ENCODE data around the gene KCNQ1.

The KCNQ1 gene

DNA sequence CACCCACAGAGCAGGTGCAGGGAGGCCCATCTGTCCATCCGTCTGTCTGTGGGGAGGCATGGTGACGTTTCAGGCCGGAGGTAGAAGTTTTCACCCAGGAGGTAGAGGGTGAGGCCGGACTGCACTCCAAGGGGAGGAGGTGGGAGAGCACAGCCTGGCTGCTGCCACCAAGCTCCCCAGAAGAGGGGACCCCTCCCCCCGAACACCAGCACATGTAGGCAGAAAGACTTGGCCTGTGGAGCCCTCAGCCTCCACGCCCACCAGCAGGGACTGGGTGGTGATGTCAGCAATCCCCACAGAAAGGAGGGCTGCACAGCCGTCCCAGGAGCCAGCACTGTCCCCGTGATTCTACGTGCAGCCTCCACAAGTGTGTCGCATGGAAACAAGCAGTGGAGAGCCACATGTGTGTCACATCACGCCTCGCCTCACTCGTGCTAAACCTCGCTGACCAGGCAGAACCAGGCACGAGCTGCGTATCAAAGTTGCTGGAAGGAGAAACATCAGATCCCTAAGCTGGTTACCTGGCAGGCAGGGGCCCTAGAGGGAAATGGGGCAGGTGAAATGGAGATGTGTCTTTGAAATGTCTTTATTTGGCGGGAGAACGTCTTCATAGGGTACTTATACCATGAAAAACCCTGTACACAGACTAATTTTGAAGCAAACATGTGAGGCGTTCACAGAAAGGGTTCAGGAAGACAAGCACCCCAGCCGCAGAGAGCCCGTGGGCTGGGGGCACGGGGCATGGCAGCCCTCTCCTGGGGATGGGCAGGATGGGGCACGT, 391.7 kb downstream of the KCNQ1 start:
- Histone ChIP-seq H3K4me3 (ENCODE audit: low read length) (no peak overlapping the region), H3K4me1 (ENCODE audit: control insufficient read depth, insufficient read depth, low read length) (peaks cover 5% of the 10 kb centered on the region), H3K36me3 (ENCODE audit: control insufficient read depth, insufficient read depth, low read length) (no peaks in the 10 kb centered on the region), H3K9ac (ENCODE audit: low read length) (no peak overlapping the region), H3K27me3 (ENCODE audit: control insufficient read depth, insufficient read depth, low read length) (no peaks in the 10 kb centered on the region), H3K27ac (ENCODE audit: low read depth, low read length) (no peak overlapping the region)

DNA sequence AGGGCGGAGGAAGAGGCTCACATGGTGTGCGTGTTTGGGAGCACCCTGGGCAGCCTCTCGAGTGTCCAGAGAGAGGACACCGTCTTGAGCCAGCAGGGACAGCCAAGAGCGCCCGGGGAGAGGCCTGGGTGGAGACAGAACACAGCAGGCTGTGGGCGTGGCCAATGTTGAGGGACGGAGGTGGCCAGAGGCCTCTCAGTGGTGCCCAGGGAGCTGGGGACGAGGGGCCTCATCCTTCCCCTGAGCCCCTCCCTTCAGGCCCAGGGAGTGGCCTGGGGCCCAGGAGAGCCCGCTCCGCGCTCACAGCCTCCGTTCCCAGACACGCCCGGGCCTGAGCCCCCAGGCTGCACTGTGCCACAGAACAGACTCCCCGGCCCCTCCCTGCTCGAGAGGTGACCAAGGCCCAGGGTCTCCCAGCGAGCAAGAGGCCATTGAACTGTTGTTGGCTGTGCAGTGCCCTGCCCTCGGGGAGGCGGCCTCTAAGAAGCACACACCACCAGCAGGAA, 392.3 kb downstream of the KCNQ1 start:
- no peak overlapping the region for H3K27ac ChIP-seq (ENCODE audit: low read depth, low read length)
- no peaks in the 10 kb centered on the region for H3K27me3 ChIP-seq (ENCODE audit: control insufficient read depth, insufficient read depth, low read length)
- no peak overlapping the region for H3K9ac ChIP-seq (ENCODE audit: low read length)
- H3K36me3 ChIP-seq (ENCODE audit: control insufficient read depth, insufficient read depth, low read length), result no peaks in the 10 kb centered on the region
- H3K4me1 ChIP-seq (ENCODE audit: control insufficient read depth, insufficient read depth, low read length), result peaks cover 5% of the 10 kb centered on the region
- H3K4me3 ChIP-seq (ENCODE audit: low read length), result no peak overlapping the region

DNA sequence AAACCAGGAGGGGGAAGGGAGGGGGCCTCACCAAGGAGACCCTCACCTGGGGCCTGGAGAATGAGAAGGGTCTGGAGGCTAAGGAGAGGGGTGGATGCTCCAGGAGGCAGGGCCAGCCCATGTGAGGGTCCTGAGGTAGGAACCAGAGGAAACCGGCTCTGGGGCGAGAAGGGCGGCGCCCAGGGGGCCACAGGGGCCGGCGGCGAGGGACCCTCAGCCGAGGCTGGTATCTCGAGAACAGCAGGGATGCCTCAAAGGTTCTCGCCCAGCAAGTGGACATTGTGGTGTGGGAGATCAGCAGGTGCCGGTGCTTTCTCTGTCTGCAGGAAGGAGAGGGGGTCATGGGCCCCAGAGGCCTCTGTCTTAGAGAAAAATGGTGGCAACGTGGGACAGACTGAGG, 392.8 kb downstream of the KCNQ1 start:
- no peaks in the 10 kb centered on the region for H3K27me3 ChIP-seq (ENCODE audit: control insufficient read depth, insufficient read depth, low read length)
- H3K27ac ChIP-seq (ENCODE audit: low read depth, low read length), result no peak overlapping the region
- H3K36me3 ChIP-seq (ENCODE audit: control insufficient read depth, insufficient read depth, low read length), result no peaks in the 10 kb centered on the region
- no peak overlapping the region for H3K4me3 ChIP-seq (ENCODE audit: low read length)
- no peak overlapping the region for H3K9ac ChIP-seq (ENCODE audit: low read length)
- H3K4me1 ChIP-seq (ENCODE audit: control insufficient read depth, insufficient read depth, low read length), result peaks cover 5% of the 10 kb centered on the region

GRCh38 chr11:2838091-2838490, 393.3 kb downstream of the KCNQ1 start:
- Histone ChIP-seq H3K27ac (ENCODE audit: low read depth, low read length) (no peak overlapping the region), H3K9ac (ENCODE audit: low read length) (no peak overlapping the region), H3K4me1 (ENCODE audit: control insufficient read depth, insufficient read depth, low read length) (peaks cover 5% of the 10 kb centered on the region), H3K4me3 (ENCODE audit: low read length) (no peak overlapping the region), H3K27me3 (ENCODE audit: control insufficient read depth, insufficient read depth, low read length) (no peaks in the 10 kb centered on the region), H3K36me3 (ENCODE audit: control insufficient read depth, insufficient read depth, low read length) (no peaks in the 10 kb centered on the region)

- H3K36me3 ChIP-seq (ENCODE audit: control insufficient read depth, insufficient read depth, low read length), result no peaks in the 10 kb centered on the region
- no peak overlapping the region for H3K9ac ChIP-seq (ENCODE audit: low read length)
- no peaks in the 10 kb centered on the region for H3K27me3 ChIP-seq (ENCODE audit: control insufficient read depth, insufficient read depth, low read length)
- peaks cover 5% of the 10 kb centered on the region for H3K4me1 ChIP-seq (ENCODE audit: control insufficient read depth, insufficient read depth, low read length)
- no peak overlapping the region for H3K27ac ChIP-seq (ENCODE audit: low read depth, low read length)
- no peak overlapping the region for H3K4me3 ChIP-seq (ENCODE audit: low read length)
Observed at GRCh38 chr11:2838676-2839294, 394.0 kb downstream of the KCNQ1 start.

GRCh38 chr11:2839395-2839943, 394.7 kb downstream of the KCNQ1 start:
- Histone ChIP-seq H3K4me3 (ENCODE audit: low read length) (no peak overlapping the region), H3K9ac (ENCODE audit: low read length) (no peak overlapping the region), H3K27ac (ENCODE audit: low read depth, low read length) (no peak overlapping the region), H3K36me3 (ENCODE audit: control insufficient read depth, insufficient read depth, low read length) (no peaks in the 10 kb centered on the region), H3K27me3 (ENCODE audit: control insufficient read depth, insufficient read depth, low read length) (no peaks in the 10 kb centered on the region), H3K4me1 (ENCODE audit: control insufficient read depth, insufficient read depth, low read length) (peaks cover 5% of the 10 kb centered on the region)

GRCh38 chr11:2841411-2842190, 396.8 kb downstream of the KCNQ1 start:
- Histone ChIP-seq H3K27ac (ENCODE audit: low read depth, low read length) (no peak overlapping the region), H3K4me1 (ENCODE audit: control insufficient read depth, insufficient read depth, low read length) (peaks cover 4% of the 10 kb centered on the region), H3K9ac (ENCODE audit: low read length) (no peak overlapping the region), H3K4me3 (ENCODE audit: low read length) (no peak overlapping the region), H3K27me3 (ENCODE audit: control insufficient read depth, insufficient read depth, low read length) (no peaks in the 10 kb centered on the region), H3K36me3 (ENCODE audit: control insufficient read depth, insufficient read depth, low read length) (no peaks in the 10 kb centered on the region)

DNA sequence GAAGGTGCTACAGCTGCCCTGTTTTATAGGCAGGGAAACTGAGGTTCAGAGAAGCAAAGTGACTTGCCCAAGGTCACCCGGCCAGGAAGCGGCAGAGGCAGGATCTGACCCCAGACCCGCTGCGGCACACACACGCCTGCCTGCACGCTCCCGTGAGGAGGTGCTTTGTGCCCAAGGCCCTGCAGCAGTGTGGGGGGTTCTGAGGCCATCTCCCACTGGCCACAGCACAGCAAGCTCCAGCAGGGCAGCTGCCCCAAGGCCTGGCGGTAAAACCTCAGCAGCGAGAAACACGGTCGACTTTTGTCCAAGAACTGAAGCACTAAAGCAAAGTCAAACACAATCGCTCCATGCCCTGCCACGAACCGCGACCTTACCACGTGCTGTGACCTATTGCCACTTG, 398.1 kb downstream of the KCNQ1 start:
- no peak overlapping the region for H3K4me3 ChIP-seq (ENCODE audit: low read length)
- H3K9ac ChIP-seq (ENCODE audit: low read length), result no peak overlapping the region
- no peaks in the 10 kb centered on the region for H3K4me1 ChIP-seq (ENCODE audit: control insufficient read depth, insufficient read depth, low read length)
- H3K27me3 ChIP-seq (ENCODE audit: control insufficient read depth, insufficient read depth, low read length), result no peaks in the 10 kb centered on the region
- H3K27ac ChIP-seq (ENCODE audit: low read depth, low read length), result no peak overlapping the region
- H3K36me3 ChIP-seq (ENCODE audit: control insufficient read depth, insufficient read depth, low read length), result no peaks in the 10 kb centered on the region

DNA sequence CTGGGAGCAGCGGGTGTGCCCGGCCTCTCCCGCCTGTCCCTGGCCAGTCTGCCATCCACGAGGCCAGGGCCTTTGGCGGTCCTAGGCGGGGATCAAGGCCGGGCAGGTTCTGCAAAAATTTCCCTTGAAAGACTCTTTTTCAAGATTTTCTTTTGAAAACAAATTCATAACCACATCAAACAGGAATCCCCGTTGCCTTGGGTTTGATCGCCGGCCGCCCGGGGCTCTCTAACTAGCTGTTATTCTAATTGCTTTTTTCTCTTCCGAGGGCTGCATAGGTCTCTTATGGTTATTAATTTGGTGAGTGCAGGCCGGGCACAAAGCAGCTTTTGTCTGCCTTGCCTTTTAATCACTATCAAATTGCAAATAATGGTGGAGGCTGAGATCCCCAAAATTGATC, 398.7 kb downstream of the KCNQ1 start:
- Histone ChIP-seq H3K4me1 (ENCODE audit: control insufficient read depth, insufficient read depth, low read length) (no peaks in the 10 kb centered on the region), H3K27ac (ENCODE audit: low read depth, low read length) (no peak overlapping the region), H3K9ac (ENCODE audit: low read length) (no peak overlapping the region), H3K36me3 (ENCODE audit: control insufficient read depth, insufficient read depth, low read length) (no peaks in the 10 kb centered on the region), H3K27me3 (ENCODE audit: control insufficient read depth, insufficient read depth, low read length) (no peaks in the 10 kb centered on the region), H3K4me3 (ENCODE audit: low read length) (no peak overlapping the region)

DNA sequence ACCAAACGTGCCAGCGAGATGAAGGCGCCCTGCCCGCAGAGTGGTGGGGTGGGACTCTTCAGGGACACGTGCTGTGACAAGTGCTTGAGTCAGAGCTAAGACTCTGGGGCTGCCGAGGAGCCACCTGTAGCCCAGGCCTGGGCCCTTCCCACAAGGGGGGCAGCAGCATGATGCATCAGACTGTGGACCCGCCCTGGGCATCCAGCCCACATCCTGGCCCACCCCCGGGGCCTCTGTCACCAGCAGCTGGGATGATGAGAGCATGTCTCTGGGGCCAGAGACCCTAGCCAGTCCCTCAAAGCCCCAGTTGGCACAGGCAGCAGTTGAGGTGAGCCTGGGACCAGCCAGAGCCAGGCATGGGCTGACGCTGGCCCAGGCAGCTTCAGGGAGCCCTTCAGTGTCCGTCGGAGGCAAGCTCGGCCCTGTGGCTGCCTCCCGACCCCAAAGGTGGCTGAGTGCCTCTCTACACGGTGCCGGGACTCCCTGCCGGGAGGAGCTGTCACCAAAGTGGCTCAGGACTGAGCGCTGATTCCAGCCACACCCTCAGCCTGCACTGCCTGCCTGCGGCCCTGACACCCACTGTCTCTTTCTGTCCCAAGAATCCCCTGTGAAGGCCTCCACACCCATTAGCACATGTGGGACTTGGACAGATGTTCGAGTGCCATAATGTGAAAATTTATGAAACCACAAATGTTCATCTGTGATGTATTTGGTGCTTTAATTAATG, 399.5 kb downstream of the KCNQ1 start:
- Histone ChIP-seq H3K9ac (ENCODE audit: low read length) (no peak overlapping the region), H3K4me1 (ENCODE audit: control insufficient read depth, insufficient read depth, low read length) (no peaks in the 10 kb centered on the region), H3K36me3 (ENCODE audit: control insufficient read depth, insufficient read depth, low read length) (no peaks in the 10 kb centered on the region), H3K27me3 (ENCODE audit: control insufficient read depth, insufficient read depth, low read length) (no peaks in the 10 kb centered on the region), H3K4me3 (ENCODE audit: low read length) (no peak overlapping the region), H3K27ac (ENCODE audit: low read depth, low read length) (no peak overlapping the region)

DNA sequence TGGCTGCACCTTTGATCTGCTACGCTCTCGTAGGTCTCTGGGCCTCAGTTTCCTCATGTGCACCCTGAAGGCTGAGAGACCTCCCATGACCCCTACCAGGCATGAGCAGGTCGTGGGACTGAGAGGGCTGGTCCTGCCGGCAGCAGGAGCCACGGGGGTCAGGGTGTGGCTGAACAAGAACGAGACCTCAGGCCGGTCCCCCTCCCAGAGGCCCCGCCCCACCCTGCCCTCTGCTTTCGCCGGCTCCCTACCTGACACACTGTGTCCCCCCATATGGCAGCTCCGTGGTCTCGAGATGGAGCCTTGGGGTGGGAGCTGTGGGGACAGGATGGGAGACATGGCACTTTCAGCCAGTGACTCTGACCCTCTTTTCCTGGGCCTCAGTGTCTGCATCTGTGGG, 400.2 kb downstream of the KCNQ1 start:
- no peak overlapping the region for H3K27ac ChIP-seq (ENCODE audit: low read depth, low read length)
- H3K4me1 ChIP-seq (ENCODE audit: control insufficient read depth, insufficient read depth, low read length), result no peaks in the 10 kb centered on the region
- no peaks in the 10 kb centered on the region for H3K36me3 ChIP-seq (ENCODE audit: control insufficient read depth, insufficient read depth, low read length)
- H3K4me3 ChIP-seq (ENCODE audit: low read length), result no peak overlapping the region
- H3K9ac ChIP-seq (ENCODE audit: low read length), result no peak overlapping the region
- no peaks in the 10 kb centered on the region for H3K27me3 ChIP-seq (ENCODE audit: control insufficient read depth, insufficient read depth, low read length)

- Histone ChIP-seq H3K27ac (ENCODE audit: low read depth, low read length) (no peak overlapping the region), H3K4me1 (ENCODE audit: control insufficient read depth, insufficient read depth, low read length) (no peaks in the 10 kb centered on the region), H3K9ac (ENCODE audit: low read length) (no peak overlapping the region), H3K4me3 (ENCODE audit: low read length) (no peak overlapping the region), H3K27me3 (ENCODE audit: control insufficient read depth, insufficient read depth, low read length) (no peaks in the 10 kb centered on the region), H3K36me3 (ENCODE audit: control insufficient read depth, insufficient read depth, low read length) (no peaks in the 10 kb centered on the region)
Observed at GRCh38 chr11:2846056-2846455, 401.2 kb downstream of the KCNQ1 start.
